DOHH2 (cell line): ENCODE data around the gene NIPBL.

Source experiments
- EZH2phosphoT487 ChIP-seq: fragments of 200-600 bp; sonication (generic); IDR thresholded peaks from 2 replicates; pipeline ENCODE4 v1.6.1; 2017; ENCODE audit warnings: borderline replicate concordance, mild to moderate bottlenecking, antibody characterized with exemption, low read length, moderate library complexity, mixed read lengths
- TF ChIP-seq, protein P1 (sequence below): fragments of 200-600 bp; sonication (generic); IDR thresholded peaks from one replicate; pipeline ENCODE4 v1.5.1; 2014; ENCODE audit warnings: antibody characterized with exemption, mild to moderate bottlenecking, low read depth, low read length; ENCODE audit not compliant: poor library complexity, severe bottlenecking

DNA sequence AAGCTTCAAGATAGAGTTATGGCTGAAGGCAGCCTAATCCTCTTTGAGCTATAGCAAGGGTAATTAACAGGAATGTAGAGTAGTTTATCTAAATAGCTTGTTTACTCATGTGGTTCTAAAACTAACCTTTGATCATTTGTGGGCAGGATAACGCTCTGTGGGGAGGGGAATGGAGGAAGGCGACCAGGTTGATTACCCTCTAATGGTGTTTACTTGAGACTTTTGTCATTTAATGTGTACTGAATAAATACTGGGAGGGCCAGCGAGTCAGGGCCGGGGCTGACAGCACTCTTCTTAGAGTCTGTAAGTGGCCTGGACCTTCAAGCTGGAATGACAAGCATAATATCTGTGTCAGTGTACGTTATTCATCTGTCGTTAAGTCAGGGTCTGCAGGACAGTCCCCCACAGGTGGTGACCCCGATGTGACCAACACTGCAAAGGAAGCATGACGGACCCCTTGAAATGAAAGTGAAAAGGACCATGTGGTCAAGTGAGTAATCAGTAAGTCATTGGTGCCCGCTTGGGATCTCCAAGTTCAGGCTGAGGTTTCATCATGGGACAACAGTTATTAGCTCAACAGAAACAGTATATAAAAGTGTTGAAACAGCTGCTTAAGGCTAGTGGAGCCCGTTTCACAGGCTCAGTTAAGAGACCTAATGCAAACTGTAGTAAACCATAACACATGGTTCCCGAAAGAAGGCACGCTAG is 210.1 kb downstream of the NIPBL start:
- TF ChIP-seq, protein P1, sequence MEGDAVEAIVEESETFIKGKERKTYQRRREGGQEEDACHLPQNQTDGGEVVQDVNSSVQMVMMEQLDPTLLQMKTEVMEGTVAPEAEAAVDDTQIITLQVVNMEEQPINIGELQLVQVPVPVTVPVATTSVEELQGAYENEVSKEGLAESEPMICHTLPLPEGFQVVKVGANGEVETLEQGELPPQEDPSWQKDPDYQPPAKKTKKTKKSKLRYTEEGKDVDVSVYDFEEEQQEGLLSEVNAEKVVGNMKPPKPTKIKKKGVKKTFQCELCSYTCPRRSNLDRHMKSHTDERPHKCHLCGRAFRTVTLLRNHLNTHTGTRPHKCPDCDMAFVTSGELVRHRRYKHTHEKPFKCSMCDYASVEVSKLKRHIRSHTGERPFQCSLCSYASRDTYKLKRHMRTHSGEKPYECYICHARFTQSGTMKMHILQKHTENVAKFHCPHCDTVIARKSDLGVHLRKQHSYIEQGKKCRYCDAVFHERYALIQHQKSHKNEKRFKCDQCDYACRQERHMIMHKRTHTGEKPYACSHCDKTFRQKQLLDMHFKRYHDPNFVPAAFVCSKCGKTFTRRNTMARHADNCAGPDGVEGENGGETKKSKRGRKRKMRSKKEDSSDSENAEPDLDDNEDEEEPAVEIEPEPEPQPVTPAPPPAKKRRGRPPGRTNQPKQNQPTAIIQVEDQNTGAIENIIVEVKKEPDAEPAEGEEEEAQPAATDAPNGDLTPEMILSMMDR: no peak
- no peak for TF ChIP-seq EZH2phosphoT487
